CD4-positive, alpha-beta T cell (primary cell): ENCODE results near the gene LSM11. TPM values are rescaled to one million over a fixed set of nuclear protein-coding genes. Genes with fewer than 3 reads are reported as not detected.

Experiments
- ATAC-seq: fragments of 200-7000 bp; cut with Tn5 transposase; one replicate; pipeline ENCODE4 v1.10.0; 2022; ENCODE audit warnings: mild to moderate bottlenecking; ENCODE audit not compliant: poor library complexity
- CTCF ChIA-PET: fragments of 350-600 bp; sonication (Branson Sonifier 250); formaldehyde crosslinking; loops from one replicate; lab custom pipeline; 2021; ENCODE audit warnings: antibody characterized with exemption, inconsistent platforms; lab: Charles Lee
- POLR2A ChIA-PET: fragments of 350-600 bp; sonication (Branson Sonifier 250); formaldehyde crosslinking; loops from one replicate; lab custom pipeline; 2021; ENCODE audit warnings: antibody characterized with exemption, inconsistent platforms; lab: Charles Lee
- DNase-seq, 14 experiments: peaks; one replicate each; pipeline ENCODE4 v3.0.0-alpha.2; 2013 to 2020; ENCODE audit warnings: mixed read lengths in 2 of 14
- H3K27ac ChIP-seq, 2 donors: one replicate each; pipeline versions ENCODE4 v1.5.1 to v1.7.0; 2013; ENCODE audit warnings: low read length in 2 of 2, low read depth in 1 of 2, mild to moderate bottlenecking in 1 of 2
- H3K27me3 ChIP-seq, 2 experiments: 1 replicate in 1 of 2; 2 replicates in 1 of 2; pipeline versions ENCODE4 v1.6.1 to v1.7.0; 2013; ENCODE audit warnings: low read length in 2 of 2, control low read depth in 1 of 2, mild to moderate bottlenecking in 1 of 2, moderate library complexity in 1 of 2; ENCODE audit not compliant: insufficient read depth in 2 of 2, control insufficient read depth in 1 of 2
- H3K36me3 ChIP-seq: one replicate; pipeline ENCODE4 v1.6.1; 2013; ENCODE audit warnings: low read length, control low read depth; ENCODE audit not compliant: insufficient read depth
- H3K4me1 ChIP-seq: one replicate; pipeline ENCODE4 v1.6.1; 2013; ENCODE audit warnings: low read length, control low read depth; ENCODE audit not compliant: insufficient read depth
- H3K4me3 ChIP-seq: one replicate; pipeline ENCODE4 v1.5.1; 2013; ENCODE audit warnings: mild to moderate bottlenecking, low read length, moderate library complexity
- H3K9me3 ChIP-seq, 2 experiments: 1 replicate in 1 of 2; 2 replicates in 1 of 2; pipeline versions ENCODE4 v1.6.1 to v1.7.0; 2013; ENCODE audit warnings: low read length in 2 of 2, mild to moderate bottlenecking in 2 of 2, control low read depth in 1 of 2, moderate library complexity in 1 of 2; ENCODE audit not compliant: control insufficient read depth in 1 of 2, insufficient read depth in 1 of 2
- H3K27ac Mint-ChIP-seq: one replicate; pipeline ENCODE4 v1.8.0; 2020; ENCODE audit warnings: mixed read lengths
- H3K27me3 Mint-ChIP-seq: one replicate; pipeline ENCODE4 v1.8.0; 2021; ENCODE audit warnings: mixed read lengths
- H3K36me3 Mint-ChIP-seq: one replicate; pipeline ENCODE4 v1.8.0; 2021; ENCODE audit warnings: low read depth, mixed read lengths
- H3K4me1 Mint-ChIP-seq: one replicate; pipeline ENCODE4 v1.8.0; 2021; ENCODE audit warnings: low read depth, mixed read lengths
- H3K4me3 Mint-ChIP-seq: one replicate; pipeline ENCODE4 v1.8.0; 2020; ENCODE audit warnings: mild to moderate bottlenecking, mixed read lengths
- H3K9me3 Mint-ChIP-seq: one replicate; pipeline ENCODE4 v1.8.0; 2020; ENCODE audit warnings: mixed read lengths
- CTCF ChIP-seq: fragments of 200-600 bp; IDR thresholded peaks from one replicate; pipeline ENCODE4 v1.8.0; 2022; ENCODE audit warnings: antibody characterized with exemption, mild to moderate bottlenecking
- intact Hi-C, 2 experiments: fragments of 100-400 bp; cut with DNase I in 1 of 2; cut with micrococcal nuclease in 1 of 2; formaldehyde crosslinking; loops; one replicate each; pipeline versions ENCODE4 v1.15.1 to v1.9.0; 2023 to 2025; cut with DNase I, micrococcal nuclease
- total RNA-seq, 174 experiments: library from RNA in 2 of 174; stranded (reverse) in 2 of 174; gene quantifications; one replicate each; pipeline ENCODE4 v1.2.3 and lab custom pipeline; 2021 to 2026

LSM11 gene
- total RNA-seq, 2 experiments from 2014 or later: 0.49 to 0.70 TPM

GRCh38 chr5:157735991-157736390 is 7.5 kb upstream of the LSM11 start:
- intact Hi-C loops: no loop called here
- H3K4me3 ChIP-seq: no peak overlapping the region
- Mint-ChIP-seq H3K36me3 (peaks cover 63% of the 10 kb centered on the region), H3K9me3 (no peaks in the 10 kb centered on the region), H3K4me1 (peaks cover 16% of the 10 kb centered on the region), H3K4me3 (no peak overlapping the region), H3K27me3 (no peaks in the 10 kb centered on the region), H3K27ac (no peak overlapping the region)
- no peak for TF ChIP-seq CTCF
- ATAC-seq (no peak), DNase-seq (no peak)
- ChIA-PET POLR2A (no interaction called here), CTCF (no interaction called here)
- H3K4me1 ChIP-seq: peaks cover 9% of the 10 kb centered on the region
- H3K36me3 ChIP-seq: peaks cover 37% of the 10 kb centered on the region
- no peaks in the 10 kb centered on the region for H3K27me3 ChIP-seq
- no peak overlapping the region for H3K27ac ChIP-seq
- no peaks in the 10 kb centered on the region for H3K9me3 ChIP-seq

GRCh38 chr5:157739388-157740228 is 3.9 kb upstream of the LSM11 start:
- Mint-ChIP-seq H3K4me1 (peaks cover 17% of the 10 kb centered on the region), H3K27me3 (no peaks in the 10 kb centered on the region), H3K9me3 (no peaks in the 10 kb centered on the region), H3K36me3 (peaks cover 47% of the 10 kb centered on the region), H3K4me3 (peak overlapping the region; percentile 72), H3K27ac (peak overlapping the region; percentile 26)
- H3K27ac ChIP-seq: no peak overlapping the region
- DNase-seq: no peak
- peaks cover 30% of the 10 kb centered on the region for H3K36me3 ChIP-seq
- ATAC-seq: no peak
- CTCF ChIA-PET: no interaction called here
- H3K27me3 ChIP-seq: no peaks in the 10 kb centered on the region
- H3K9me3 ChIP-seq: no peaks in the 10 kb centered on the region
- TF ChIP-seq CTCF: no peak
- peaks cover 13% of the 10 kb centered on the region for H3K4me1 ChIP-seq
- H3K4me3 ChIP-seq: no peak overlapping the region
- POLR2A ChIA-PET: interaction anchor here (1.5 kb wide), 1 partner anchor 69 kb away, joined by 4 read pairs; no protein-coding TSS in a partner anchor
- intact Hi-C loops: loop anchor here (5.0 kb wide), 4 partner anchors 87 to 597 kb away; partner anchors contain the start of genes SOX30 (in 2 of the 2), CYFIP2 (in 1 of the 2) and MED7 (in 1 of the 2)

GRCh38 chr5:157740229-157740610 is 3.3 kb upstream of the LSM11 start:
- Histone ChIP-seq H3K4me3 (no peak overlapping the region), H3K9me3 (no peaks in the 10 kb centered on the region), H3K27ac (no peak overlapping the region), H3K27me3 (no peaks in the 10 kb centered on the region), H3K36me3 (peaks cover 29% of the 10 kb centered on the region), H3K4me1 (peaks cover 19% of the 10 kb centered on the region)
- TF ChIP-seq CTCF: peak; percentile 47
- intact Hi-C loops: loop anchor here (5.0 kb wide), 4 partner anchors 88 to 598 kb away; partner anchors contain the start of genes SOX30 (in 2 of the 2), CYFIP2 (in 1 of the 2) and MED7 (in 1 of the 2)
- ATAC-seq (no peak), DNase-seq (peak in 5 of 14 experiments; percentile 12 to 63 (median 52))
- peaks cover 45% of the 10 kb centered on the region for H3K36me3 Mint-ChIP-seq
- H3K9me3 Mint-ChIP-seq: no peaks in the 10 kb centered on the region
- peaks cover 23% of the 10 kb centered on the region for H3K4me1 Mint-ChIP-seq
- ChIA-PET CTCF (no interaction called here), POLR2A (no interaction called here)
- peak overlapping the region; percentile 72 for H3K4me3 Mint-ChIP-seq
- peak overlapping the region; percentile 26 for H3K27ac Mint-ChIP-seq
- no peaks in the 10 kb centered on the region for H3K27me3 Mint-ChIP-seq
